Activated naive CD8-positive, alpha-beta T cell treated with anti-CD3 and anti-CD28 coated beads for 36 hours (primary cell): ENCODE data around the gene ZNF483. TPM values are rescaled to one million over a fixed set of nuclear protein-coding genes. Genes with fewer than 3 reads are reported as not detected.

ENCODE experiments used
- DNase-seq: peaks from one replicate; pipeline ENCODE4 v3.0.0; 2021
- H3K27ac Mint-ChIP-seq: one replicate; pipeline ENCODE4 v1.8.0; 2022; ENCODE audit warnings: mild to moderate bottlenecking, moderate library complexity, mixed read lengths
- H3K27me3 Mint-ChIP-seq: one replicate; pipeline ENCODE4 v1.8.0; 2022; ENCODE audit warnings: mild to moderate bottlenecking, mixed read lengths
- H3K36me3 Mint-ChIP-seq: one replicate; pipeline ENCODE4 v1.8.0; 2021; ENCODE audit warnings: mild to moderate bottlenecking, mixed read lengths
- H3K4me1 Mint-ChIP-seq: one replicate; pipeline ENCODE4 v1.8.0; 2021; ENCODE audit warnings: mixed read lengths
- H3K4me3 Mint-ChIP-seq: one replicate; pipeline ENCODE4 v1.8.0; 2022; ENCODE audit warnings: mild to moderate bottlenecking, moderate library complexity, mixed read lengths
- H3K9me3 Mint-ChIP-seq: one replicate; pipeline ENCODE4 v1.8.0; 2022; ENCODE audit warnings: mixed read lengths
- total RNA-seq, 2 experiments: library from RNA; stranded (reverse); gene quantifications; one replicate each; pipeline ENCODE4 v1.2.3, GENCODE V29; 2021

The ZNF483 gene
- total RNA-seq, 2 experiments from 2014 or later = 1.5 to 2.3 TPM

- H3K9me3 Mint-ChIP-seq = no peaks in the 10 kb centered on the region
- no peaks in the 10 kb centered on the region for H3K4me1 Mint-ChIP-seq
- no peak overlapping the region for H3K4me3 Mint-ChIP-seq
- H3K36me3 Mint-ChIP-seq = no peaks in the 10 kb centered on the region
- no peaks in the 10 kb centered on the region for H3K27me3 Mint-ChIP-seq
- DNase-seq = no peak
- no peak overlapping the region for H3K27ac Mint-ChIP-seq
These were observed 57.9 kb downstream of the ZNF483 start for GRCh38 chr9:111582888-111583287.

- H3K9me3 Mint-ChIP-seq = no peaks in the 10 kb centered on the region
- no peak overlapping the region for H3K4me3 Mint-ChIP-seq
- H3K27me3 Mint-ChIP-seq = no peaks in the 10 kb centered on the region
- no peaks in the 10 kb centered on the region for H3K4me1 Mint-ChIP-seq
- no peak for DNase-seq
- no peaks in the 10 kb centered on the region for H3K36me3 Mint-ChIP-seq
- no peak overlapping the region for H3K27ac Mint-ChIP-seq
These were observed 61.4 kb downstream of the ZNF483 start for GRCh38 chr9:111586378-111586777.

- no peak overlapping the region for H3K27ac Mint-ChIP-seq
- H3K27me3 Mint-ChIP-seq = no peaks in the 10 kb centered on the region
- DNase-seq = no peak
- no peaks in the 10 kb centered on the region for H3K9me3 Mint-ChIP-seq
- no peaks in the 10 kb centered on the region for H3K4me1 Mint-ChIP-seq
- H3K4me3 Mint-ChIP-seq = no peak overlapping the region
- H3K36me3 Mint-ChIP-seq = no peaks in the 10 kb centered on the region
These were observed 63.9 kb downstream of the ZNF483 start for GRCh38 chr9:111588846-111589245.

- peaks cover 51% of the 10 kb centered on the region for H3K27me3 Mint-ChIP-seq
- no peak overlapping the region for H3K27ac Mint-ChIP-seq
- H3K4me1 Mint-ChIP-seq = peaks cover 19% of the 10 kb centered on the region
- H3K36me3 Mint-ChIP-seq = no peaks in the 10 kb centered on the region
- no peaks in the 10 kb centered on the region for H3K9me3 Mint-ChIP-seq
- H3K4me3 Mint-ChIP-seq = peak overlapping the region; percentile 80
- peak; percentile 53 for DNase-seq
These were observed 73.1 kb downstream of the ZNF483 start for GRCh38 chr9:111597852-111598732.

- peaks cover 51% of the 10 kb centered on the region for H3K27me3 Mint-ChIP-seq
- H3K9me3 Mint-ChIP-seq = no peaks in the 10 kb centered on the region
- no peaks in the 10 kb centered on the region for H3K36me3 Mint-ChIP-seq
- H3K27ac Mint-ChIP-seq = no peak overlapping the region
- DNase-seq = peak; percentile 2
- H3K4me1 Mint-ChIP-seq = peaks cover 19% of the 10 kb centered on the region
- H3K4me3 Mint-ChIP-seq = peak overlapping the region; percentile 80
These were observed 73.7 kb downstream of the ZNF483 start for GRCh38 chr9:111598733-111599091.

GRCh38 chr9:111599092-111599954, 74.3 kb downstream of the ZNF483 start, which contains the start of gene PTGR1:
TSS of gene PTGR1 (minus strand) at chr9:111599647. CDS start at chr9:111597422, 2,225 bp downstream.
- Mint-ChIP-seq H3K4me1 (peaks cover 19% of the 10 kb centered on the region), H3K27ac (no peak within 1 kb of the TSS), H3K27me3 (peaks cover 51% of the 10 kb centered on the region), H3K4me3 (peak within 1 kb of the TSS; percentile 89), H3K9me3 (no peaks in the 10 kb centered on the region), H3K36me3 (no peaks in the 10 kb centered on the region)
- DNase-seq = peak; percentile 29

GRCh38 chr9:111599955-111600343, 75.0 kb downstream of the ZNF483 start:
- no peak overlapping the region for H3K27ac Mint-ChIP-seq
- H3K4me3 Mint-ChIP-seq = peak overlapping the region; percentile 89
- H3K4me1 Mint-ChIP-seq = peaks cover 19% of the 10 kb centered on the region
- peaks cover 51% of the 10 kb centered on the region for H3K27me3 Mint-ChIP-seq
- H3K36me3 Mint-ChIP-seq = no peaks in the 10 kb centered on the region
- no peaks in the 10 kb centered on the region for H3K9me3 Mint-ChIP-seq
- no peak for DNase-seq

GRCh38 chr9:111601237-111602018, 76.4 kb downstream of the ZNF483 start:
- H3K4me3 Mint-ChIP-seq = no peak overlapping the region

GRCh38 chr9:111603041-111603440, 78.1 kb downstream of the ZNF483 start:
- Mint-ChIP-seq H3K4me3 (no peak overlapping the region), H3K36me3 (no peaks in the 10 kb centered on the region), H3K9me3 (no peaks in the 10 kb centered on the region), H3K27me3 (peaks cover 41% of the 10 kb centered on the region), H3K4me1 (peaks cover 11% of the 10 kb centered on the region), H3K27ac (no peak overlapping the region)
- no peak for DNase-seq

More at GRCh38 chr9:111601237-111602018, 76.4 kb downstream of the ZNF483 start:
- DNase-seq = no peak
- peaks cover 51% of the 10 kb centered on the region for H3K27me3 Mint-ChIP-seq
- H3K27ac Mint-ChIP-seq = no peak overlapping the region
- no peaks in the 10 kb centered on the region for H3K36me3 Mint-ChIP-seq
- H3K9me3 Mint-ChIP-seq = no peaks in the 10 kb centered on the region
- H3K4me1 Mint-ChIP-seq = peaks cover 19% of the 10 kb centered on the region

GRCh38 chr9:111604054-111604615, 79.2 kb downstream of the ZNF483 start:
- Mint-ChIP-seq H3K9me3 (no peaks in the 10 kb centered on the region), H3K4me1 (peaks cover 3% of the 10 kb centered on the region), H3K4me3 (no peak overlapping the region), H3K27ac (no peak overlapping the region), H3K36me3 (no peaks in the 10 kb centered on the region), H3K27me3 (peaks cover 35% of the 10 kb centered on the region)
- no peak for DNase-seq

GRCh38 chr9:111605041-111605559, 80.1 kb downstream of the ZNF483 start:
- Mint-ChIP-seq H3K36me3 (no peaks in the 10 kb centered on the region), H3K27me3 (peaks cover 28% of the 10 kb centered on the region), H3K4me1 (no peaks in the 10 kb centered on the region), H3K4me3 (no peak overlapping the region), H3K27ac (no peak overlapping the region), H3K9me3 (no peaks in the 10 kb centered on the region)
- DNase-seq = no peak

- Mint-ChIP-seq H3K36me3 (no peaks in the 10 kb centered on the region), H3K4me1 (no peaks in the 10 kb centered on the region), H3K9me3 (no peaks in the 10 kb centered on the region), H3K27ac (no peak overlapping the region), H3K27me3 (peaks cover 27% of the 10 kb centered on the region), H3K4me3 (no peak overlapping the region)
- no peak for DNase-seq
These were observed 85.2 kb downstream of the ZNF483 start for GRCh38 chr9:111610149-111610548.

GRCh38 chr9:111610845-111611244, 85.9 kb downstream of the ZNF483 start:
- DNase-seq = no peak
- Mint-ChIP-seq H3K4me3 (no peak overlapping the region), H3K4me1 (no peaks in the 10 kb centered on the region), H3K27ac (no peak overlapping the region), H3K9me3 (no peaks in the 10 kb centered on the region), H3K36me3 (no peaks in the 10 kb centered on the region), H3K27me3 (peaks cover 27% of the 10 kb centered on the region)

- no peak overlapping the region for H3K4me3 Mint-ChIP-seq
- no peaks in the 10 kb centered on the region for H3K36me3 Mint-ChIP-seq
- no peaks in the 10 kb centered on the region for H3K4me1 Mint-ChIP-seq
- no peak overlapping the region for H3K27ac Mint-ChIP-seq
- H3K27me3 Mint-ChIP-seq = peaks cover 27% of the 10 kb centered on the region
- DNase-seq = no peak
- no peaks in the 10 kb centered on the region for H3K9me3 Mint-ChIP-seq
These were observed 88.6 kb downstream of the ZNF483 start for GRCh38 chr9:111613436-111614040.
